ENCODE results near the gene KRT84. TPM values are rescaled to one million over a fixed set of nuclear protein-coding genes. Genes with fewer than 3 reads are reported as not detected.

KRT84 gene
- not detected for polyA plus RNA-seq (2013, experiment 1 of 4)
- not detected for polyA plus RNA-seq (2013, experiment 2 of 4)
- not detected for polyA plus RNA-seq (2013, experiment 3 of 4)
- not detected for polyA plus RNA-seq (2013, experiment 4 of 4)

- WGBS, 2 experiments, result 97 to 98% methylated on average over 11 of the region's 11 CpGs
- no peak within 1 kb of the TSS for H3K4me3 ChIP-seq (ENCODE audit: insufficient read depth, low read depth, low read length)
- no peaks in the 10 kb centered on the region for H3K27me3 ChIP-seq (ENCODE audit: control insufficient read depth, insufficient read depth, low read length, poor library complexity, severe bottlenecking)
- no peaks in the 10 kb centered on the region for H3K9me3 ChIP-seq (ENCODE audit: control insufficient read depth, low read length)
- no peaks in the 10 kb centered on the region for H3K36me3 ChIP-seq (ENCODE audit: control insufficient read depth, insufficient read depth, low read length)
- H3K4me1 ChIP-seq (ENCODE audit: control insufficient read depth, insufficient read depth, low read length), result peaks cover 7% of the 10 kb centered on the region
- H3K27ac ChIP-seq (ENCODE audit: insufficient read depth, low read depth, low read length, poor library complexity, severe bottlenecking), result no peak within 1 kb of the TSS
These were observed at the start of gene KRT84 for GRCh38 chr12:52385226-52385702. TSS of gene KRT84 (minus strand) at chr12:52385652. CDS start at chr12:52385585, 67 bp downstream.

GRCh38 chr12:52434760-52435530 lies 49.5 kb upstream of the KRT84 start:
- Histone ChIP-seq H3K9me3 (ENCODE audit: control insufficient read depth, low read length) (no peaks in the 10 kb centered on the region), H3K4me1 (ENCODE audit: control insufficient read depth, insufficient read depth, low read length) (peaks cover 3% of the 10 kb centered on the region), H3K4me3 (ENCODE audit: insufficient read depth, low read depth, low read length) (no peak overlapping the region), H3K27me3 (ENCODE audit: control insufficient read depth, insufficient read depth, low read length, poor library complexity, severe bottlenecking) (no peaks in the 10 kb centered on the region), H3K36me3 (ENCODE audit: control insufficient read depth, insufficient read depth, low read length) (no peaks in the 10 kb centered on the region), H3K27ac (ENCODE audit: insufficient read depth, low read depth, low read length, poor library complexity, severe bottlenecking) (no peak overlapping the region)
- 92 to 97% methylated on average over 6 of the region's 6 CpGs for WGBS, 2 experiments

GRCh38 chr12:52434081-52434733 lies 48.8 kb upstream of the KRT84 start, which contains the start of gene KRT75:
TSS of gene KRT75 (minus strand) at chr12:52434371. CDS start at chr12:52434304, 67 bp downstream.
- Histone ChIP-seq H3K4me1 (ENCODE audit: control insufficient read depth, insufficient read depth, low read length) (peaks cover 3% of the 10 kb centered on the region), H3K36me3 (ENCODE audit: control insufficient read depth, insufficient read depth, low read length) (no peaks in the 10 kb centered on the region), H3K4me3 (ENCODE audit: insufficient read depth, low read depth, low read length) (no peak within 1 kb of the TSS), H3K27ac (ENCODE audit: insufficient read depth, low read depth, low read length, poor library complexity, severe bottlenecking) (no peak within 1 kb of the TSS), H3K27me3 (ENCODE audit: control insufficient read depth, insufficient read depth, low read length, poor library complexity, severe bottlenecking) (no peaks in the 10 kb centered on the region), H3K9me3 (ENCODE audit: control insufficient read depth, low read length) (no peaks in the 10 kb centered on the region)
- 90 to 91% methylated on average over 20 of the region's 20 CpGs for WGBS, 2 experiments

- Histone ChIP-seq H3K27me3 (ENCODE audit: control insufficient read depth, insufficient read depth, low read length, poor library complexity, severe bottlenecking) (no peaks in the 10 kb centered on the region), H3K4me1 (ENCODE audit: control insufficient read depth, insufficient read depth, low read length) (peaks cover 3% of the 10 kb centered on the region)
- 94 to 95% methylated on average over 12 of the region's 12 CpGs for WGBS, 2 experiments
These were observed 48.1 kb upstream of the KRT84 start for GRCh38 chr12:52433501-52434080.

GRCh38 chr12:52432559-52433207 lies 47.2 kb upstream of the KRT84 start:
- H3K9me3 ChIP-seq (ENCODE audit: control insufficient read depth, low read length), result no peaks in the 10 kb centered on the region
- H3K27me3 ChIP-seq (ENCODE audit: control insufficient read depth, insufficient read depth, low read length, poor library complexity, severe bottlenecking), result no peaks in the 10 kb centered on the region
- H3K27ac ChIP-seq (ENCODE audit: insufficient read depth, low read depth, low read length, poor library complexity, severe bottlenecking), result no peak overlapping the region
- WGBS, 2 experiments, result 91 to 93% methylated on average over 6 of the region's 6 CpGs
- H3K36me3 ChIP-seq (ENCODE audit: control insufficient read depth, insufficient read depth, low read length), result no peaks in the 10 kb centered on the region
- no peak overlapping the region for H3K4me3 ChIP-seq (ENCODE audit: insufficient read depth, low read depth, low read length)
- peaks cover 3% of the 10 kb centered on the region for H3K4me1 ChIP-seq (ENCODE audit: control insufficient read depth, insufficient read depth, low read length)

More at GRCh38 chr12:52433501-52434080, 48.1 kb upstream of the KRT84 start:
- no peak overlapping the region for H3K27ac ChIP-seq (ENCODE audit: insufficient read depth, low read depth, low read length, poor library complexity, severe bottlenecking)
- no peak overlapping the region for H3K4me3 ChIP-seq (ENCODE audit: insufficient read depth, low read depth, low read length)
- no peaks in the 10 kb centered on the region for H3K36me3 ChIP-seq (ENCODE audit: control insufficient read depth, insufficient read depth, low read length)
- H3K9me3 ChIP-seq (ENCODE audit: control insufficient read depth, low read length), result no peaks in the 10 kb centered on the region

- no peaks in the 10 kb centered on the region for H3K27me3 ChIP-seq (ENCODE audit: control insufficient read depth, insufficient read depth, low read length, poor library complexity, severe bottlenecking)
These were observed 42.7 kb upstream of the KRT84 start for GRCh38 chr12:52428121-52428520.

GRCh38 chr12:52427083-52427482 lies 41.6 kb upstream of the KRT84 start:
- no peaks in the 10 kb centered on the region for H3K27me3 ChIP-seq (ENCODE audit: control insufficient read depth, insufficient read depth, low read length, poor library complexity, severe bottlenecking)
- H3K4me3 ChIP-seq (ENCODE audit: insufficient read depth, low read depth, low read length), result no peak overlapping the region
- H3K36me3 ChIP-seq (ENCODE audit: control insufficient read depth, insufficient read depth, low read length), result no peaks in the 10 kb centered on the region
- no peaks in the 10 kb centered on the region for H3K9me3 ChIP-seq (ENCODE audit: control insufficient read depth, low read length)
- peaks cover 10% of the 10 kb centered on the region for H3K4me1 ChIP-seq (ENCODE audit: control insufficient read depth, insufficient read depth, low read length)
- WGBS, 2 experiments, result 71% methylated on average over 1 of the region's 1 CpG; no CpG with 5 or more reads in 1 of the 2 experiments
- H3K27ac ChIP-seq (ENCODE audit: insufficient read depth, low read depth, low read length, poor library complexity, severe bottlenecking), result no peak overlapping the region

More at GRCh38 chr12:52428121-52428520, 42.7 kb upstream of the KRT84 start:
- Histone ChIP-seq H3K27ac (ENCODE audit: insufficient read depth, low read depth, low read length, poor library complexity, severe bottlenecking) (no peak overlapping the region), H3K4me1 (ENCODE audit: control insufficient read depth, insufficient read depth, low read length) (peaks cover 5% of the 10 kb centered on the region), H3K4me3 (ENCODE audit: insufficient read depth, low read depth, low read length) (no peak overlapping the region), H3K36me3 (ENCODE audit: control insufficient read depth, insufficient read depth, low read length) (no peaks in the 10 kb centered on the region), H3K9me3 (ENCODE audit: control insufficient read depth, low read length) (no peaks in the 10 kb centered on the region)
- 90 to 91% methylated on average over 10 of the region's 10 CpGs for WGBS, 2 experiments

GRCh38 chr12:52426034-52426433 lies 40.6 kb upstream of the KRT84 start:
- 93 to 97% methylated on average over 2 of the region's 2 CpGs for WGBS, 2 experiments

GRCh38 chr12:52425466-52425865 lies 40.0 kb upstream of the KRT84 start:
- no peaks in the 10 kb centered on the region for H3K36me3 ChIP-seq (ENCODE audit: control insufficient read depth, insufficient read depth, low read length)
- H3K27ac ChIP-seq (ENCODE audit: insufficient read depth, low read depth, low read length, poor library complexity, severe bottlenecking), result no peak overlapping the region
- 92 to 95% methylated on average over 5 of the region's 5 CpGs for WGBS, 2 experiments

More at GRCh38 chr12:52426034-52426433, 40.6 kb upstream of the KRT84 start:
- Histone ChIP-seq H3K27ac (ENCODE audit: insufficient read depth, low read depth, low read length, poor library complexity, severe bottlenecking) (no peak overlapping the region), H3K4me3 (ENCODE audit: insufficient read depth, low read depth, low read length) (no peak overlapping the region), H3K4me1 (ENCODE audit: control insufficient read depth, insufficient read depth, low read length) (peaks cover 10% of the 10 kb centered on the region), H3K36me3 (ENCODE audit: control insufficient read depth, insufficient read depth, low read length) (no peaks in the 10 kb centered on the region), H3K9me3 (ENCODE audit: control insufficient read depth, low read length) (no peaks in the 10 kb centered on the region), H3K27me3 (ENCODE audit: control insufficient read depth, insufficient read depth, low read length, poor library complexity, severe bottlenecking) (no peaks in the 10 kb centered on the region)

More at GRCh38 chr12:52425466-52425865, 40.0 kb upstream of the KRT84 start:
- Histone ChIP-seq H3K27me3 (ENCODE audit: control insufficient read depth, insufficient read depth, low read length, poor library complexity, severe bottlenecking) (no peaks in the 10 kb centered on the region), H3K4me3 (ENCODE audit: insufficient read depth, low read depth, low read length) (no peak overlapping the region), H3K4me1 (ENCODE audit: control insufficient read depth, insufficient read depth, low read length) (peaks cover 10% of the 10 kb centered on the region), H3K9me3 (ENCODE audit: control insufficient read depth, low read length) (no peaks in the 10 kb centered on the region)

All from ectodermal cell (in vitro differentiated cells).